ENCODE data around the gene LYSET.

DNA sequence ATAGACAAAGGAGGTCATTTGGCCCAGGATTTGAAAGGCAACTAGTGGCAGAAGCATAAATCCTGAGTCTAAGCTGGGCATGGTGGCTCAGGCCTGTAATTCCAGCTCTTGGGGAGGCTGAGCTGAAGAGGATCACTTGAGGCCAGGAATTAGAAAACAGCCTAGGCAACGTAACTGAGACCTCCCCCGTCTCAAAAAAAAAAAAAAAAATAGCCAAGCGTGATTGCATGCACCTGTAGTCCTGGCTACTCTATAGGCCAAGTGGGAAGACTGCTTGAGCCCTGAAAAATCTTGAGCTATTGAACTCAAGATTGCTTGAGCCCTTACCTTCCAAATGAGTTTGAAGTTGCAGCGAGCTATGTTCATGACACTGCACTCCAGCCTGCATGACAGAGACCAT lies 13.9 kb downstream of the LYSET start:
- TF ChIP-seq, protein P1, sequence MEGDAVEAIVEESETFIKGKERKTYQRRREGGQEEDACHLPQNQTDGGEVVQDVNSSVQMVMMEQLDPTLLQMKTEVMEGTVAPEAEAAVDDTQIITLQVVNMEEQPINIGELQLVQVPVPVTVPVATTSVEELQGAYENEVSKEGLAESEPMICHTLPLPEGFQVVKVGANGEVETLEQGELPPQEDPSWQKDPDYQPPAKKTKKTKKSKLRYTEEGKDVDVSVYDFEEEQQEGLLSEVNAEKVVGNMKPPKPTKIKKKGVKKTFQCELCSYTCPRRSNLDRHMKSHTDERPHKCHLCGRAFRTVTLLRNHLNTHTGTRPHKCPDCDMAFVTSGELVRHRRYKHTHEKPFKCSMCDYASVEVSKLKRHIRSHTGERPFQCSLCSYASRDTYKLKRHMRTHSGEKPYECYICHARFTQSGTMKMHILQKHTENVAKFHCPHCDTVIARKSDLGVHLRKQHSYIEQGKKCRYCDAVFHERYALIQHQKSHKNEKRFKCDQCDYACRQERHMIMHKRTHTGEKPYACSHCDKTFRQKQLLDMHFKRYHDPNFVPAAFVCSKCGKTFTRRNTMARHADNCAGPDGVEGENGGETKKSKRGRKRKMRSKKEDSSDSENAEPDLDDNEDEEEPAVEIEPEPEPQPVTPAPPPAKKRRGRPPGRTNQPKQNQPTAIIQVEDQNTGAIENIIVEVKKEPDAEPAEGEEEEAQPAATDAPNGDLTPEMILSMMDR (IDR thresholded peaks at IDR 0.05; ENCODE audit: extremely low read depth in 1 of 2, insufficient read depth in 1 of 2, low read depth in 1 of 2, low read length in 2 of 2): no peak
- TF ChIP-seq POLR2AphosphoS5 (IDR thresholded peaks at IDR 0.05; ENCODE audit: insufficient read depth, low read depth, low read length) (no peak), POLR2A (IDR thresholded peaks at IDR 0.05; ENCODE audit: low read depth, low read length) (no peak), MAX (IDR thresholded peaks at IDR 0.05; ENCODE audit: insufficient read depth, insufficient read length) (no peak), JUN (IDR thresholded peaks at IDR 0.05; ENCODE audit: borderline replicate concordance, insufficient read depth, insufficient read length, low read depth) (no peak), MYC (IDR thresholded peaks at IDR 0.05; ENCODE audit: low read depth, low read length) (no peak), GATA2 (IDR thresholded peaks at IDR 0.05; ENCODE audit: insufficient read depth, insufficient read length, low read depth, low read length) (no peak), EZH2 (IDR thresholded peaks at IDR 0.05; ENCODE audit: borderline replicate concordance, low read depth, low read length, severe bottlenecking) (no peak), FOS (IDR thresholded peaks at IDR 0.05; ENCODE audit: borderline replicate concordance, insufficient read depth, low read length) (no peak)
